OCI-M1 (cell line): ENCODE results near the gene RNF166.

Experiments used
- DNase-seq: peaks from one replicate; lab custom pipeline; 2025; lab: John Stamatoyannopoulos, UW

Gene RNF166

GRCh38 chr16:88692861-88693260, 13.3 kb downstream of the RNF166 start:
- no peak for DNase-seq

DNA sequence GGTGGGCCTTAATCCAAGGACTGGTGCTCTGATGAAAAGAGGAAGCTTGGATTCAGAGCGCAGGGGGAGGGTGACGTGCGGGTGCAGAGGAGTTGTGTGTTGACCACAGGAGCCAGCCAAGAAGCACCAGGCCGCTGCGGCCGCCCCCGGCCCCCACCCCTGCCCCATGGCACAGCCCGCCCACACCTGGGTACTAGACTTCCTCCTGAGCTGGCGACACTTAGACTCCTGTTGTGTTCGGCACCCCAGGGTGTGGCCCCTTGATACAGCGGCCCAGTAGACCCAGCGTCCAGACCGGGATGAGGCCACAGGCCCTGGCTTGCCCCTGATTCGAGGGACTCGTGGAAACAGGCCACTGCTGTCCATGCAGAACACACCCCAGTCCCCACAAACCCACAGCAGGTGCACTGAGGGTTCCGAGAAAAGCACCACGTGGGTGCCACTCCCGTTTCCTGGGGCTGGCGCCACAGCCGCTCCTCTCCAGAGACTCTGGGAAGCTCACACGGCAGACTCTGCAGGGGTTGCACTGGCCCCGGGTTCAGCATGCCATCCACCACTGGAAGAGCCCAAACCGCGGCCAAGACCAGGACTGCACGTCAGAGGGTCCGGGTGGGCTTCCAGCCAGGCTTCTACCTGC, 14.2 kb downstream of the RNF166 start:
- DNase-seq, result peak; percentile 89

DNA sequence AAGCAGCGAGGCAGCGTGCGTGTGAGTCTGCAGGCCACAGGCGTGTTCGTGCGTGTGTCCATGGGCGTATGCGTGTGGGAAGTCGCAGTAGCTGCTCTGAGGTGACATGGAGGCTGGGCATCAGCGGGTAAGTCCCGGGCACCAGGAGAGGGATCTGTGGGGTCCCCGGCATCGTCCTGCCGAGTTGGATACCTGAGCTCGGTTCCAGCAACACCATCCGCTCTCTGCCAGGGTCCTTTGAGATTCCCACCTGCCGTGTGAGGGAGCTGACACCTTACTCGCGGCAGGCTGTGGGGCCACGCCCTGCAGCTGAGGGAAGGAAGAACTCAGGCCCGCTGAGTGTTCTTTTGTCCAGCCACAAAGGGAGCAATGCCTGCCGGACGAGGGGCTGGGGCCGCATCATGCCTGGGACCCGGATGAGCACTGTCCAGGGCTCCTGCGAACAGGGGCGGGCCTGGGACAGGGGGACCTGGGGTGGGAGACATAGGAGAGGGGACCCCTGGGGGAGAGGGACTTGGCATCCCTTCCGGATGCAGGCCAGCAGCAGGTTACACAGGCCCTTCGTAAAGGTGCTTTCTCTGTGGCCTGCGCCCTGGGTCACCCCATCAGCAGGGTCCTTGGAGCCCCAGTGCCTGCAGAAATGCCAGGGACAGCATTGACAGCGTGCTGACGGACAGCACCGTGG, 14.9 kb downstream of the RNF166 start:
- DNase-seq, result no peak

- DNase-seq, result no peak
Observed at GRCh38 chr16:88690341-88691128, 15.7 kb downstream of the RNF166 start.

DNA sequence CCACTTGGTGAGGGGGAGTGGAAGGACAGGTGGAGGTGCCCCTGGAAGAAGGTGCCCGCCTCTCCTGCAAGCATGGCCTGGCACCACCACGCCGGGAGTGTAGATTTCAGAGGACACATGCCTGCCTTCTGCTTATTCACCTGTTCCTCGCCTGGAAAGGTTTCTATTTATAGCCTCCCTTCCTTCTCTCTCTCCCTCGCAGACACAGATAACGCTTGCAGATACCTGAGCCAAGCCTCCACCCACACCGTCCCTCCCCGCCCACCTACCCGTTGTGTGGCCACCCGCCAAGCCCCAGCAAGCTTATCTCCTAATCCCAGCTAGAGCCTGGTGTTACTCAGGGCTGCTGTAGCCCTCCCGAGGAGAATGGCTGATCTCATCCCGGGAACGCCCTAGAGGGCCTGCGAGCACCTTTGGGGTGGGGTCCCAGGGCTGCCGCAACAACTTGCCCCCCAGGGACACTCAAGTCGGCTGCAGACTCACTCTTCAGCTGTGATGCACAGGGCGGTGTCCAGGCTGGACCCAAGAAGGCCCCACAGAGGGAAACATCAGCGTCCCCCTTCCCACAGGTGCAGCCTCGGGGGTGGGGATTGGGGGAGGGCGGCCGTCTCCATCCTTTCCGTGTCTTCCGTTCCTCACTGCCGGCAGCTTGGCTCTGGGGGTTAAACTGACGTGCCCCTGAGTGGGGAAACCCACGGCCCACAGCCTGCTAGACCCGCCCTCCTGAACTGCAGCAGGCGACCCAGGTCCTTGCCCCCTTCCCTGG, 18.0 kb downstream of the RNF166 start:
- DNase-seq, result peak; percentile 84

DNA sequence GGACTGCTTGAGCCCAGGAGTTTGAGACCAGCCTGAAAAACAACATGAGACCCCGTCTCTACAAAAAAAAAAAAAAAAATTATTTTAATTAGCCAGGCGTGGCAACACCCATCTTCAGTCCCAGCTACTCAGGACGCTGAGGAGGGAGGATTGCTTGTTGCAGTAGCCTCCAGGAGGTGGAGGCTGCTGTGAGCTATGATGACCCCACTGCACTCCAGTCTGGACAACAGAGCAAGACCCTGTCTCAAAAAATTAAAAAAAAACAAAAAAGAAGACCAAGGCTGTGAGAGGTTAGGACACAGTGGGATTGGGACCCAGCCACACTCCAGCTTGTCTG, 18.6 kb downstream of the RNF166 start:
- no peak for DNase-seq

- no peak for DNase-seq
Observed at GRCh38 chr16:88687254-88687576, 19.0 kb downstream of the RNF166 start.

- DNase-seq, result peak; percentile 86
Observed at GRCh38 chr16:88686439-88687253, 19.6 kb downstream of the RNF166 start, which contains the start of gene SNAI3. TSS of gene SNAI3 (minus strand) at chr16:88686507. CDS start at chr16:88686406, 101 bp downstream.

- no peak for DNase-seq
Observed at GRCh38 chr16:88686062-88686438, 20.2 kb downstream of the RNF166 start.

DNA sequence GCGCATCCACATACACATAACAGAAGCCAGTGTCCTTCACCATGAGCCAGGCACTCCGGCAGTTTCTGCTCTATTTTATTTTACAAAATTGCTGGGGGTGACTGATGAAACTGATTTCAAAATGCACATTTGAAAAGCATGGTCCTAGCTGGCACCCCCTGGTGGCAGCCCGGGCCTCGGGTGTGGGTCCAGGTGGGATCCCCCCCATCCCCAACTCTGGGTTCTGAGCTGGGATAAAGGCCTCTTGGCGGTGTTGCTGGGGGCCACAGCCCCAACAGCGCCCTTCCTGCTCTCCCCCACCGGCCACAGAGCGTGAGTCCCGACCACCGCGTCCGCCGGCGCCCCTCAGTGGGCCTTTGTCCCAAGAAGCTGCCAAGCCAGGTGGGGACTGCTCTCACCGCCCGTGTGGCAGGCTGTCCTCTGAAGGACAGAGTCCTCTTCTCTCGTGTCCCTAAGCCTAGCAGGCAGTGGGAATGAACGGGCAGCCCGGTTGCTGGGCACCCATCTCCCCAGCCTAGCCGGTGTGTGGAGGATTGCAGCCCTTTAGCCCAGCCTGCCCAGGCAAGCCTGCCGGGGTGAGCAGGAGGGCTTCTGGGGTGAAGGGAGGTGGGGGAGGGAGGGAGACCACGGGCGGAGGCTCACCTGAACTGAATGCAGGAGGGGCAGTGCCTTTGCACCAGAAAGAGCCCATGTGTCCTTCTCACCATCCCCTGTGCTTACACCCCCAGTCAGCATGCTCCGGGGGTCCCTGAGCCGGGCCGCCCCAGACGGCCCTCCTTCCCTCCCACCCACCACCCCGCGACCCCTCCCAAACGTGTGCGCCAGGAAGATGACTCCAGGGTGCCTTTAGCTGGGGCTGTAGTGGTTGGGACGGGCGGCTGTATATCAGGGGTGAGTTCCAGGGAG, 20.8 kb downstream of the RNF166 start:
- peak; percentile 22 for DNase-seq

GRCh38 chr16:88684569-88685155, 21.5 kb downstream of the RNF166 start:
- no peak for DNase-seq

- peak; percentile 39 for DNase-seq
Observed at GRCh38 chr16:88681709-88682451, 24.3 kb downstream of the RNF166 start.

DNA sequence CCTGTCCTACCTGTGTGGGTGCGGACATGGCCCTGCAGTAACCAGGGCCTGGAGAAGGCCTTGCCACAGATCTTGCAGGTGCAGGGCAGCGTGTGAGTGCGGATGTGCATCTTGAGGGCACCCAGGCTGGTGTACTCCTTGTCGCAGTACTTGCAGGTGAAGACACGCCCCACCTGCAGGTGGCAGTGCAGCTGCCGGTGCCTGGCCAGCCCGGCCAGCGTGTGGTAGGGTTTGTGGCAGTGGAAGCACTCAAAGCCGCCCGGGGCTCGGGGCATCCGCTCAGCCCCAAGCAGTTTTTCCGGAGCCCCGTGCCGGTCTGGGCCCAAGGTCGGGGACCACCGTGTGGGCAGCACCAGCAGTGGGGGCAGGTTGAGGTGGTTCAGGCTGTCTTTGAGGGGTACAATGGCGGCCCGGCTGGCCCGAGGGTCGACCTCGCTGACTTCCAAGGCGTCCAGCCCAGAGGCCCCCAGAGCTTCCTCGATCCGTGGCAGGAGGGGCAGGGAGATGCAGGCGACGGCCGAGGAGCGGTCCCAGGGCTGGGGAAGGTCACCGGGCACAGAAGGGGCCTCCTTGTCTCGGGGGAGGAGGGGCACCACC, 25.0 kb downstream of the RNF166 start:
- peak; percentile 21 for DNase-seq

GRCh38 chr16:88680554-88681083, 25.6 kb downstream of the RNF166 start:
- no peak for DNase-seq

GRCh38 chr16:88678224-88678979, 27.8 kb downstream of the RNF166 start:
- DNase-seq, result no peak

- no peak for DNase-seq
Observed at GRCh38 chr16:88677721-88678120, 28.5 kb downstream of the RNF166 start.

- DNase-seq, result no peak
Observed at GRCh38 chr16:88676502-88677242, 29.5 kb downstream of the RNF166 start.
